Measurements from ENCODE around the gene SBDS.

GRCh38 chr7:66961096-66961495, 34.3 kb downstream of the SBDS start:
- TF ChIP-seq GATA2 (IDR thresholded peaks at IDR 0.05; ENCODE audit: low read depth, low read length) (no peak), GATA3 (IDR thresholded peaks at IDR 0.05; ENCODE audit: low read depth, low read length) (no peak)
